Aorta (tissue), 5 donors: ENCODE results near the gene LGALSL. TPM values are rescaled to one million over a fixed set of nuclear protein-coding genes. Genes with fewer than 3 reads are reported as not detected.
"Not testable (repeated sequence)": the region's sequence is repeated elsewhere in the genome, so short reads cannot be mapped to it uniquely, and the experiment has no call there.

ENCODE experiments used
- ATAC-seq: fragments of 200-7000 bp; cut with Tn5 transposase; one replicate; pipeline ENCODE4 v1.9.1; 2022; ENCODE audit warnings: moderate library complexity; ENCODE audit not compliant: low FRiP score
- DNase-seq, 2 donors: peaks; one replicate each; pipeline ENCODE4 v3.0.0-alpha.2; 2020
- H3K27ac ChIP-seq, 2 donors: one replicate each; pipeline ENCODE4 v1.5.1; 2013; ENCODE audit warnings: low read length in 2 of 2, mild to moderate bottlenecking in 2 of 2, moderate library complexity in 2 of 2, control low read depth in 1 of 2, inconsistent platforms in 1 of 2, low read depth in 1 of 2
- H3K27me3 ChIP-seq, 2 donors: one replicate each; pipeline ENCODE4 v1.6.1; 2013; ENCODE audit warnings: control low read depth in 1 of 2, low read length in 1 of 2, mild to moderate bottlenecking in 1 of 2, moderate library complexity in 1 of 2; ENCODE audit not compliant: insufficient read depth in 2 of 2, control insufficient read depth in 1 of 2
- H3K36me3 ChIP-seq, 2 donors: one replicate each; pipeline ENCODE4 v1.6.1; 2013; ENCODE audit warnings: control low read depth in 1 of 2, low read length in 1 of 2, mild to moderate bottlenecking in 1 of 2; ENCODE audit not compliant: insufficient read depth in 2 of 2, control insufficient read depth in 1 of 2
- H3K4me1 ChIP-seq, 2 donors: one replicate each; pipeline ENCODE4 v1.6.1; 2013; ENCODE audit warnings: low read length in 2 of 2, control low read depth in 1 of 2, mild to moderate bottlenecking in 1 of 2, moderate library complexity in 1 of 2; ENCODE audit not compliant: insufficient read depth in 2 of 2, control insufficient read depth in 1 of 2
- H3K4me3 ChIP-seq, 2 donors: one replicate each; pipeline ENCODE4 v1.5.1; 2013; ENCODE audit warnings: low read length in 2 of 2, control low read depth in 1 of 2, mild to moderate bottlenecking in 1 of 2
- H3K9me3 ChIP-seq: one replicate; pipeline ENCODE4 v1.6.1; 2013; ENCODE audit warnings: mild to moderate bottlenecking, low read length; ENCODE audit not compliant: control insufficient read depth
- WGBS, 2 donors: extraction: QIAGEN DNeasy Blood & Tissue Kit; methylation state at CpG; one replicate each; pipeline ENCODE4 v1.1.7; 2013; 5-methylcytosine and 5-hydroxymethylcytosine counted together
- intact Hi-C, 2 donors: fragments of 100-400 bp; cut with DNase I; formaldehyde crosslinking; loops; one replicate each; pipeline versions ENCODE4 v1.14.2 to v1.15.0; 2022
- polyA plus RNA-seq, 2 donors: library from polyadenylated mRNA; stranded (reverse); fragments of 200-250 nt; gene quantifications; one replicate each; pipeline ENCODE4 v1.2.3, GENCODE V29; 2013
- total RNA-seq, 2 donors: library from RNA; stranded (reverse); fragmentation: NEBNext Ultra II Directional; extraction: Animal tissue kit (Norgen Biotek cat#: 25700); gene quantifications; one replicate each; pipeline ENCODE4 v1.2.1, GENCODE V29; 2021
- donor health status: healthy with polysubstance abuse.
- donor health status: Bipolar disorder and iron deficiency.
- donor health status: DM: no; HTN: no; CAD: no.
- donor health status: DM: no; HTN: no; CAD: no.
- donor health status: DM: yes; HTN: yes; CAD: no.

Gene LGALSL
- total and polyA plus RNA-seq, 4 donors = 18.5 to 26.8 (median 19.4) TPM

- 93 to 94% methylated on average over 3 of the region's 3 CpGs for WGBS, 2 donors
- Histone ChIP-seq H3K36me3 (peaks cover 0 to 2% of the 10 kb centered on the region in 2 donors), H3K27ac (no peak overlapping the region), H3K4me1 (no peaks in the 10 kb centered on the region), H3K4me3 (no peak overlapping the region), H3K9me3 (no peaks in the 10 kb centered on the region), H3K27me3 (no peaks in the 10 kb centered on the region)
- DNase-seq (no peak), ATAC-seq (no peak)
- intact Hi-C loops = no loop called here
These were observed 16.1 kb upstream of the LGALSL start for GRCh38 chr2:64437883-64438282.

- H3K4me3 ChIP-seq = no peak overlapping the region
- H3K9me3 ChIP-seq = no peaks in the 10 kb centered on the region
- no peak for DNase-seq
- no peak for ATAC-seq
- H3K4me1 ChIP-seq = no peaks in the 10 kb centered on the region
- H3K27me3 ChIP-seq = no peaks in the 10 kb centered on the region
- intact Hi-C loops = no loop called here
- no peaks in the 10 kb centered on the region for H3K36me3 ChIP-seq
- no peak overlapping the region for H3K27ac ChIP-seq
These were observed 14.8 kb upstream of the LGALSL start for GRCh38 chr2:64439194-64439593.

GRCh38 chr2:64440843-64441242 is 13.1 kb upstream of the LGALSL start:
- Histone ChIP-seq H3K4me1 (no peaks in the 10 kb centered on the region), H3K4me3 (no peak overlapping the region), H3K36me3 (no peaks in the 10 kb centered on the region), H3K27ac (no peak overlapping the region), H3K27me3 (no peaks in the 10 kb centered on the region), H3K9me3 (no peaks in the 10 kb centered on the region)
- ATAC-seq (no peak), DNase-seq (no peak)
- intact Hi-C loops = no loop called here
- WGBS, 2 donors = 54 to 84% methylated on average over 2 of the region's 2 CpGs

- Histone ChIP-seq H3K9me3 (no peaks in the 10 kb centered on the region), H3K36me3 (no peaks in the 10 kb centered on the region), H3K4me3 (no peak overlapping the region), H3K27ac (no peak overlapping the region), H3K27me3 (no peaks in the 10 kb centered on the region), H3K4me1 (no peaks in the 10 kb centered on the region)
- WGBS, 2 donors = 90 to 93% methylated on average over 4 of the region's 4 CpGs
- ATAC-seq (no peak), DNase-seq (no peak)
- intact Hi-C loops = no loop called here
These were observed 11.7 kb upstream of the LGALSL start for GRCh38 chr2:64442277-64442676.

- Histone ChIP-seq H3K4me1 (no peaks in the 10 kb centered on the region), H3K27ac (no peak overlapping the region), H3K9me3 (no peaks in the 10 kb centered on the region), H3K27me3 (no peaks in the 10 kb centered on the region), H3K36me3 (no peaks in the 10 kb centered on the region), H3K4me3 (no peak overlapping the region)
- WGBS, 2 donors = 58 to 62% methylated on average over 7 of the region's 7 CpGs
- ATAC-seq (no peak), DNase-seq (no peak)
- intact Hi-C loops = no loop called here
These were observed 11.0 kb upstream of the LGALSL start for GRCh38 chr2:64442801-64443429.

GRCh38 chr2:64445970-64446369 is 8.0 kb upstream of the LGALSL start:
- ATAC-seq = not testable (repeated sequence)

GRCh38 chr2:64447317-64448040 is 6.5 kb upstream of the LGALSL start:
- H3K27me3 ChIP-seq = no peaks in the 10 kb centered on the region
- DNase-seq (no peak), ATAC-seq (no peak)
- H3K4me3 ChIP-seq = no peak overlapping the region
- H3K36me3 ChIP-seq = no peaks in the 10 kb centered on the region
- no peaks in the 10 kb centered on the region for H3K4me1 ChIP-seq
- H3K27ac ChIP-seq = no peak overlapping the region
- H3K9me3 ChIP-seq = no peaks in the 10 kb centered on the region
- WGBS, 2 donors = 72 to 79% methylated on average over 2 of the region's 2 CpGs
- intact Hi-C loops = no loop called here

More at GRCh38 chr2:64445970-64446369, 8.0 kb upstream of the LGALSL start:
- intact Hi-C loops, H3K27me3 ChIP-seq, H3K36me3 ChIP-seq, H3K4me1 ChIP-seq, DNase-seq, H3K4me3 ChIP-seq, H3K27ac ChIP-seq, H3K9me3 ChIP-seq: not testable (repeated sequence)

GRCh38 chr2:64448041-64448426 is 5.9 kb upstream of the LGALSL start:
- Histone ChIP-seq H3K27me3 (no peaks in the 10 kb centered on the region), H3K27ac (no peak overlapping the region), H3K4me3 (no peak overlapping the region), H3K4me1 (no peaks in the 10 kb centered on the region), H3K9me3 (no peaks in the 10 kb centered on the region), H3K36me3 (no peaks in the 10 kb centered on the region)
- WGBS, 2 donors = 85 to 88% methylated on average over 7 of the region's 7 CpGs
- ATAC-seq = no peak
- DNase-seq = no peak
- intact Hi-C loops = no loop called here

- no peaks in the 10 kb centered on the region for H3K9me3 ChIP-seq
- no peaks in the 10 kb centered on the region for H3K36me3 ChIP-seq
- ATAC-seq = no peak
- H3K27me3 ChIP-seq = no peaks in the 10 kb centered on the region
- DNase-seq = no peak
- H3K27ac ChIP-seq = no peak overlapping the region
- no peak overlapping the region for H3K4me3 ChIP-seq
- intact Hi-C loops = loop anchor here (5.0 to 10.0 kb wide), 4 partner anchors 36 to 104 kb away; no protein-coding TSS in a partner anchor
- no peaks in the 10 kb centered on the region for H3K4me1 ChIP-seq
- WGBS, 2 donors = 89 to 94% methylated on average over 2 of the region's 2 CpGs
These were observed 2.9 kb upstream of the LGALSL start for GRCh38 chr2:64451051-64451450.
